Stimulated activated CD4-positive, alpha-beta T cell treated with anti-CD3 and anti-CD28 coated beads, Interleukin-2, amount 100 ng/mL, for 4 hours (primary cell): ENCODE results near the gene PARD6A.
A peak's percentile ranks its signal among the peaks of the same experiment; 100 is the strongest.

Experiments
- DNase-seq: peaks from one replicate; pipeline ENCODE4 v3.0.0-alpha.2; 2020; ENCODE audit warnings: low read depth

The PARD6A gene, protein sequence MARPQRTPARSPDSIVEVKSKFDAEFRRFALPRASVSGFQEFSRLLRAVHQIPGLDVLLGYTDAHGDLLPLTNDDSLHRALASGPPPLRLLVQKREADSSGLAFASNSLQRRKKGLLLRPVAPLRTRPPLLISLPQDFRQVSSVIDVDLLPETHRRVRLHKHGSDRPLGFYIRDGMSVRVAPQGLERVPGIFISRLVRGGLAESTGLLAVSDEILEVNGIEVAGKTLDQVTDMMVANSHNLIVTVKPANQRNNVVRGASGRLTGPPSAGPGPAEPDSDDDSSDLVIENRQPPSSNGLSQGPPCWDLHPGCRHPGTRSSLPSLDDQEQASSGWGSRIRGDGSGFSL

GRCh38 chr16:67660564-67661028 lies at the start of gene PARD6A:
Gene PARD6A, plus strand, starts transcription at chr16:67660960. Its CDS starts 79 bp downstream, at chr16:67661039.
- DNase-seq, result peak; percentile 94

DNA sequence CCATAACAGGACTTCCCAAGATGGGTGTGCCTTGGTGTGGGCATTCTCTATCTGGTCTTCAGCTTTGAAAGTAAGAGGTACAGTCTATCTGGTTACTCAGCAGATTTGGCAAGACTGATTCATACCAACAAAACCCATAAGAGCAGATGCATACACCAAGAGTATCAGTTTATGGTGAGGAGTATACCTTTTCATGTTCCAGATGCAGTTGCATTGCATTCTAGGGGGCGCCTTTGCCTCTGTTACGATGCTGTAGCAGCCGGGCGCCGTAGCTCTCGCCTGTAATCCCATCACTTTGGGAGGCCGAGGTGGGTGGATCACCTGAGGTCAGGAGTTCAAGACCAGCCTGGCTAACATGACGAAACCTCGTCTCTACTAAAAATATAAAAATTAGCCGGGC lies 47.0 kb upstream of the PARD6A start:
- DNase-seq, result no peak

- no peak for DNase-seq
Measured at GRCh38 chr16:67628216-67628615, 32.5 kb upstream of the PARD6A start.

GRCh38 chr16:67632415-67633172 lies 28.2 kb upstream of the PARD6A start:
- DNase-seq, result no peak

- no peak for DNase-seq
Measured at GRCh38 chr16:67636713-67637112, 24.0 kb upstream of the PARD6A start.

DNA sequence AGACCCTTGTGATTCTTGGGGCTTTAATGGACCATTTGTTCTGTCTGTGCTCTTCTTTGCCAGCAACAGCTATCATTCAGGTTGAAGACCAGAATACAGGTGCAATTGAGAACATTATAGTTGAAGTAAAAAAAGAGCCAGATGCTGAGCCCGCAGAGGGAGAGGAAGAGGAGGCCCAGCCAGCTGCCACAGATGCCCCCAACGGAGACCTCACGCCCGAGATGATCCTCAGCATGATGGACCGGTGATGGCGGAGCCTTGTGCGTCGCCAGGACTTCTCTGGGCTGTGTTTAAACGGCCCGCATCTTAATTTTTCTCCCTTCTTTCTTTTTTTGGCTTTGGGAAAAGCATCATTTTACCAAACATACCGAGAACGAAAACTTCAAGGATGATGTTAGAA lies 23.1 kb upstream of the PARD6A start:
- DNase-seq, result no peak

- DNase-seq, result no peak
Measured at GRCh38 chr16:67641779-67642708, 18.7 kb upstream of the PARD6A start.

DNA sequence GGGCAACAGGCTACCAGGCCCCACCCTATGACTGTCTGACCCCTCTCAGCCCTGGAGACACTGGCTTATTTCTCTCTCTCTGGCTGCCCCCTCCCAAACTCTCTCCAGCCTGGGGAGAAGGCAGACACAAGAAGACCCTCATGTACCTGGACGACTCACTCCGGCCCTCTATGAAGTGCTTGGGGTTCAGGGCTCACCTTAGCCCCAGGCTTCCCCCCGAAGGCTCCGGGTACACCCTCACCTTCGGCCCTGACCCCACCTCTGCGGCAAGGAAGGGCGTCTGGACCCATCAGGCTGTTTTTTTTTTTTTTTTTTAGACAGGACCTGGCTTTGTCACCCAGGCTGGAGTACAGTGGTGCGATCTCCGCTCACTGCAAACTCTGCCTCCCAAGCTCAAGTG lies 16.7 kb upstream of the PARD6A start:
- no peak for DNase-seq

DNA sequence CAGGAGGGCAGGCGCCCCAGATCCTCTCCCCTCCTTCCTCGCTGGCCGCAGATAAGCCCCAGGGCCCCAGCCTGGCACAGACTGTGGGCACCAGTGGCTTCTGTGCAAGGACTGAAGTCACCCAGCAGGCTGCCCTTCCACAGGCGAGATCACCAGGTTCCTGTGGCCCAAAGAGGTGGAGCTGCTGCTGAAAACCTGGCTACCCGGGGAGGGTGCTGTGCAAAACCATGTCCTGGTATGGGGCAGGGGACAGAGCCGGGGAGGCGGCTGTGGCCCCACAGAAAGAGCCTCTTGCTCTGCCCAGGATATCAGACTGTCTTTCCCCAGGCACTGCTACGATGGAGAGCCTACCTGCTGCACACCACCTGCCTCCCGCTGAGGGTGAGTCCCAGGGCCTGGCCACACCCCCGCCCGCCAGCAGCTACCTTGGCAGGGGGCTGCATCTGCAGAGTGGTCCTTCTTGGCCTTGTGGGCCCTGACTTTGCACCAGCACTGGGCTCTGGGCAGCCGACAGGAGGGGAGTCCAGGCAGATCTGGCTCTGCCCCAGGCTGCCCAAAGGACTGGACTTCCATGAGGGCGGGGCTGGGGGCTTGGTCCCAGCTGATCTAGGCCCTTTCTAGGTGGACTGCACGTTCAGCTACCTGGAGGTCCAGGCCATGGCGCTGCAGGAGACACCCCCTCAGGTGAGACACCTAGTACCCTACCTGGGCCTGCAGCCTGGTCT lies 15.2 kb upstream of the PARD6A start:
- DNase-seq, result no peak

DNA sequence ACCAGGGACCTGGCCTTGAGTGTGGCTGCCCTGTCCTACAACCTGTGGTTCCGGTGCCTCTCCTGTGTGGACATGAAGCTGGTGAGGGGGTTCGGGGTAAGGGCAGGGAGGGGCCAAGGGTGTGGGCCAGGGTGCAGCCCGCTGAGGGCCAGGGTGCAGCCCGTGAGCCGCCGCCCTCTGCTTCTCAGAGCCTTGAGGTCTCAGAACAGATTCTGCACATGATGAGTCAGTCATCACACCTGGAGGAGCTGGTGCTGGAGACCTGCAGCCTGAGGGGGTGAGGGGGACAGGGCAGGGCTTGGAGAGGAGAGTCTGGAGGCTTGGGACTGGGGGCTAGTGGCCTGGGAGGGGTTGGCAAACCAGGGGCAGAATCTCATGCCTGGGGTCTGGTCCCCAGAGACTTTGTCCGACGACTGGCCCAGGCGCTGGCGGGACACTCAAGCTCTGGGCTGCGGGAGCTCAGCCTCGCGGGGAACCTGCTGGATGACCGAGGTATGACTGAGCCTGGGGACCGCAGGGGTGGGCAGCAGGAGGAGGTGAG lies 13.6 kb upstream of the PARD6A start:
- DNase-seq, result no peak

DNA sequence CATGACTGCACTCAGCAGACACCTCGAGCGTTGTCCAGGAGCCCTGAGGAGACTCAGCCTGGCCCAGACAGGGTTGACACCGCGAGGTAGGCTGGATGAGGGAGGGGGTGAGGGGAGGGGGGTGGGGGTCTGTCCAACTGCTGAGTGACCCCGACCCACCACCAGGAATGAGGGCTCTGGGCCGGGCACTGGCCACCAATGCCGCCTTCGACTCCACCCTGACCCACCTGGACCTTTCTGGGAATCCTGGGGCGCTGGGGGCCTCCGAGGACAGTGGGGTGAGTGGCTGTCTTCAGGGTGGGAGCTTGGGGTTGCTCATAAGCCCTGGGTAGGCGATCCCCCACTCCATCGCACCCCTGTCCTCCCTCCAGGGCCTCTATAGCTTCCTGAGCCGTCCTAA lies 13.1 kb upstream of the PARD6A start:
- DNase-seq, result no peak

DNA sequence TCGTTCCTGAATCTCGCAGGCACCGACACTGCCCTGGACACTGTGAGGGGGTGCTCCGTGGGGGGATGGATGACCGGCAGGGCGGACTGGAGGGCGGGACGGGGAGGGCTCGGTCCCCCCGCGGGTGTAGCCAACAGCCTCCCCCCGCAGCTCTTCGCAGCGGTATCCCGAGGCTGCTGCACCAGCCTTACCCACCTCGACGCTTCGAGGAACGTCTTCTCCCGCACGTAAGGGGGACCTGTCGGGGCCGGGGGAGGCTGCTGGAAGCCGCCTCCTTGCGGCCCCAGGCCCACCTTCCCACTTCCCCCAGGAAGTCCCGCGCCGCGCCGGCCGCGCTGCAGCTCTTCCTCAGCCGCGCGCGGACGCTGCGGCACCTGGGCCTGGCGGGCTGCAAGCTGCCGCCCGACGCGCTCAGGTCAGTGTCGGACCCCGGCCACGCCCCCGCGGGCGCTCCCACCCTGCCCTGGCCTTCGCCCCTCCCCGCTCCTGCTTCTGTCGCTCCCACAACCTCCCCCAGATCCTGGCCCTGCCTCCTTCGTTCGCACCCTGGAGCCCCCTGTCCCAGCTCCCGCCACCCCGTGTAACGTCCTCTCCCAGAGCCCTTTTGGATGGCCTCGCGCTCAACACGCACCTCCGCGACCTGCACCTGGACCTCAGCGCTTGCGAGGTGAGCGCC lies 12.5 kb upstream of the PARD6A start:
- DNase-seq, result no peak

GRCh38 chr16:67648764-67649407 lies 11.9 kb upstream of the PARD6A start:
- no peak for DNase-seq

DNA sequence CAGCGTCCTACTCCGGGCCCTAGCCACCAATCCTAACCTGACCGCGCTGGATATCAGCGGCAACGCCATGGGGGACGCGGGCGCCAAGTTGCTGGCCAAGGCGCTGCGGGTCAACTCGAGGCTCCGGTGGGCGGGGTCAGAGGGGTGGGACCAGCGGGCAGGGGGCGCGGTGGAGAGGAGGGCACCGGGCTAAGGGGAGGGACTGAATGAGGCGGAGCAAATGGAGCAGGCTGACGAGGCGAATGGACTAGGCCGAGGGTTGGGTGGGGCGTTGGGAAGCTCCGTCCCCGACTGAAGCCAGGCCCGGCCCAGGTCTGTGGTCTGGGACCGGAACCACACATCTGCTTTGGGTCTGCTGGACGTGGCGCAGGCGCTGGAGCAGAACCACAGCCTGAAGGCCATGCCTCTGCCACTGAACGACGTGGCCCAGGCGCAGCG lies 11.2 kb upstream of the PARD6A start:
- DNase-seq, result no peak

GRCh38 chr16:67650023-67650422 lies 10.7 kb upstream of the PARD6A start:
- DNase-seq, result no peak

GRCh38 chr16:67651039-67651438 lies 9.7 kb upstream of the PARD6A start:
- no peak for DNase-seq

DNA sequence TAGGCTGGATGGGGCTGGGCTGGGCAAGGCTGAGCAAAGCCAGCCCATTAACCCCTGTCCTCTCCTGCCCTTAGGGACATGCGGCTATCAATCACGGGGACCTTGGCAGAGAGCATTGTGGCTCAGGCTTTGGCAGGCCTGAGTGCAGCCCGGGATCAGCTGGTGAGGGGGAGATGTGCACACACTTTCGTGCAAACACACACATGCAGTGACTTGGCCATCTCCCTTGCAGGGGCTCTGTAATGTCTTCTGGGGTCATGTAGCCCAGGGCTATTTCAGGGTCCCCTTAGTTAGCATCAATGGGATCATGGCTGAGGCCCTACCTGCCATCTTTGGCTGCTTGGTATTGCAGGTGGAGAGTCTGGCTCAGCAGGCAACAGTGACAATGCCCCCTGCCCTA lies 8.9 kb upstream of the PARD6A start:
- DNase-seq, result no peak

DNA sequence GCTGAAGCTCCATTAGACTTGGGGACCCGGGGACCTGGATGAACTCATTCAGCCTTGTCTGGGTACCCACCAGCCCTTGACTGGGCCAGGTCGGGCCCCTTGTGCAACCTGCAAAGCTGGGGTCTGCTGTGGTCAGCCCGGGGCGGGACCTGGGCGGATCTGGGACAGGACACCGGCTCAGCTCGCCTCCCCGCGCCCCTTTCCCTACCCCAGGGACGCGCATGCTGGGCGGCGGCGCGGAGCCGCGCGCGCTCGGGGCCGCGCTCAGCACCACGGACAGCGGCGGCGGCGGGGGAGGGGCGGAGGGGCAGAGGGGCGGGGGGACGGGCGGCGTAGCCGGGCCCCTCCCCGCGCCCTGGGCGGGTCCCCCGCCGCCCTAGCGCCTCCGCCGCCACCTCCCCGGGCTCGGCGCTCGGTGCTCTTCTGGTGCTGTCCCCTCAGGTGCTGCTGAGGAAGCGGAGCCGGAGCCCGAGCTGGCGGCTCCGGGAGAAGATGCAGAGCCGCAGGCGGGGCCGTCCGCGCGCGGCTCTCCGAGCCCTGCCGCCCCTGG lies 8.1 kb upstream of the PARD6A start:
- DNase-seq, result no peak

- DNase-seq, result no peak
Measured at GRCh38 chr16:67653128-67653788, 7.5 kb upstream of the PARD6A start.
